K562 (cell line): ENCODE data around the gene SURF6. TPM values are rescaled to one million over a fixed set of nuclear protein-coding genes. Genes with fewer than 3 reads are reported as not detected.

Source experiments
- ATAC-seq: fragments of 200-7000 bp; cut with Tn5 transposase; 3 replicates; pipeline ENCODE4 v1.9.1; 2020; ENCODE audit warnings: moderate library complexity
- BruUV-seq: library from RNA; stranded (reverse); fragments of 400-500 nt; replicated peaks from 2 replicates; lab custom pipeline; 2021; lab: Mats Ljungman, UMichigan
- CTCF ChIA-PET: fragments of 300-600 bp; formaldehyde crosslinking; extraction: SDS; loops from one replicate; lab custom pipeline; 2021; ENCODE audit warnings: low intra/inter-chr PET ratio; lab: Yijun Ruan, JAX
- POLR2A ChIA-PET: fragments of 300-600, 350-650 bp; sonication (Branson Sonifier 250); formaldehyde crosslinking; extraction: SDS; loops from one replicate; lab custom pipeline; 2021; ENCODE audit warnings: antibody characterized with exemption, inconsistent platforms; lab: Yijun Ruan, JAX
- DNase-seq, 4 experiments: peaks; one replicate each; pipeline versions ENCODE4 v3.0.0 to v3.0.0-alpha.2; 2011 to 2018; ENCODE audit warnings: low spot score in 3 of 4, mixed read lengths in 3 of 4; ENCODE audit errors: extremely low read depth in 1 of 4
- FAIRE-seq: peaks from 2 replicates; lab custom pipeline; 2011; peaks lifted over from hg19 to GRCh38; lab: Jason Lieb, UNC
- H2AFZ ChIP-seq: 2 replicates; pipeline ENCODE4 v1.6.0; 2011; ENCODE audit warnings: low read depth, low read length, control low read depth, inconsistent platforms
- H3K27ac ChIP-seq: fragments of 200-600 bp; 3 replicates; pipeline ENCODE4 v1.8.0; 2011; ENCODE audit warnings: low read depth, mild to moderate bottlenecking, control low read depth, inconsistent platforms, low read length, moderate library complexity, mixed read lengths; ENCODE audit errors: extremely low read depth
- H3K27me3 ChIP-seq, 2 experiments: fragments of 300-600 bp in 1 of 2; 2 replicates in 1 of 2; 3 replicates in 1 of 2; pipeline versions ENCODE4 v1.6.0 to v1.8.0; 2011; ENCODE audit warnings: inconsistent platforms in 2 of 2, low read length in 2 of 2, mild to moderate bottlenecking in 1 of 2, mixed read lengths in 1 of 2, moderate library complexity in 1 of 2; ENCODE audit not compliant: control insufficient read depth in 2 of 2, insufficient read depth in 2 of 2
- H3K36me3 ChIP-seq: fragments of 300-600 bp; 3 replicates; pipeline ENCODE4 v1.8.0; 2011; ENCODE audit warnings: mild to moderate bottlenecking, low read length, inconsistent platforms; ENCODE audit not compliant: control insufficient read depth, insufficient read depth
- H3K4me1 ChIP-seq, 2 experiments: fragments of 200-600 bp in 1 of 2; replicated peaks in 1 of 2; 2 replicates in 1 of 2; 3 replicates in 1 of 2; pipeline versions ENCODE4 v1.5.1 to v1.8.0; 2011; ENCODE audit warnings: inconsistent platforms in 2 of 2, low read length in 2 of 2, mild to moderate bottlenecking in 1 of 2, mixed read lengths in 1 of 2, moderate library complexity in 1 of 2; ENCODE audit not compliant: control insufficient read depth in 2 of 2, insufficient read depth in 2 of 2
- H3K4me2 ChIP-seq: 2 replicates; pipeline ENCODE4 v1.6.1; 2011; ENCODE audit warnings: low read length, control low read depth, inconsistent platforms, mixed read lengths; ENCODE audit not compliant: insufficient read depth
- H3K4me3 ChIP-seq: fragments of 200-600 bp; sonication (generic), shearing (Covaris generic); 2 replicates; pipeline ENCODE4 v1.5.1; 2016; ENCODE audit warnings: control low read depth, inconsistent platforms
- H3K79me2 ChIP-seq: fragments of 200-600 bp; 3 replicates; pipeline ENCODE4 v1.8.0; 2011; ENCODE audit warnings: low read length, inconsistent platforms; ENCODE audit not compliant: control insufficient read depth, insufficient read depth
- H3K9ac ChIP-seq, 2 experiments: 2 replicates each; pipeline versions ENCODE4 v1.6.0 to v1.6.1; 2011; ENCODE audit warnings: low read depth in 2 of 2, low read length in 2 of 2, control low read depth in 1 of 2, inconsistent platforms in 1 of 2, mild to moderate bottlenecking in 1 of 2, mixed read lengths in 1 of 2; ENCODE audit not compliant: insufficient read depth in 1 of 2
- H3K9me1 ChIP-seq: one replicate; pipeline ENCODE4 v1.6.0; 2011; ENCODE audit warnings: inconsistent platforms, mild to moderate bottlenecking, low read length, moderate library complexity; ENCODE audit not compliant: control insufficient read depth, insufficient read depth
- H3K9me3 ChIP-seq: replicated peaks from 2 replicates; pipeline ENCODE4 v1.5.1; 2011; ENCODE audit warnings: low read depth, low read length, inconsistent platforms; ENCODE audit not compliant: control insufficient read depth, insufficient read depth
- H4K20me1 ChIP-seq: replicated peaks from 2 replicates; pipeline ENCODE4 v1.6.1; 2011; ENCODE audit warnings: low read length, inconsistent platforms, mixed read lengths; ENCODE audit not compliant: control insufficient read depth, insufficient read depth
- ARID3A ChIP-seq: IDR thresholded peaks from 2 replicates; pipeline ENCODE4 v1.6.1; 2012; ENCODE audit warnings: low read depth, low read length, improper control_type of control experiment, borderline replicate concordance
- ATF1 ChIP-seq, 2 experiments: fragments of 450-650 bp in 1 of 2; IDR thresholded peaks; 2 replicates each; pipeline ENCODE4 v1.6.1; 2016; ENCODE audit warnings: missing compliant biosample characterization in 1 of 2, missing genetic modification characterization in 1 of 2
- CC2D1A ChIP-seq: fragments of 450-650 bp; IDR thresholded peaks from 2 replicates; pipeline ENCODE4 v1.6.1; 2017; ENCODE audit warnings: mild to moderate bottlenecking
- CHCHD3 ChIP-seq: fragments of 250-450 bp; sonication (Bioruptor Pico); IDR thresholded peaks from 2 replicates; pipeline ENCODE4 v2.1.2; 2022; ENCODE audit warnings: mild to moderate bottlenecking
- E2F6 ChIP-seq, 2 experiments: IDR thresholded peaks; 2 replicates each; pipeline ENCODE4 v1.6.1; 2011; ENCODE audit warnings: borderline replicate concordance in 1 of 2, control low read depth in 1 of 2, low read depth in 1 of 2, low read length in 1 of 2, mild to moderate bottlenecking in 1 of 2, mixed read lengths in 1 of 2, moderate library complexity in 1 of 2; ENCODE audit not compliant: insufficient read depth in 1 of 2, insufficient read length in 1 of 2, poor library complexity in 1 of 2, severe bottlenecking in 1 of 2; ENCODE audit errors: extremely low read depth in 1 of 2
- FOXK2 ChIP-seq, 2 experiments: fragments of 450-650 bp; IDR thresholded peaks in 1 of 2; conservative IDR thresholded peaks in 1 of 2; 2 replicates each; pipeline ENCODE4 v1.6.1; 2016; ENCODE audit warnings: low read depth in 2 of 2, mild to moderate bottlenecking in 1 of 2
- LEF1 ChIP-seq: fragments of 450-650 bp; IDR thresholded peaks from 2 replicates; pipeline ENCODE4 v1.6.1; 2016; ENCODE audit warnings: mild to moderate bottlenecking
- NBN ChIP-seq: fragments of 450-650 bp; IDR thresholded peaks from 2 replicates; pipeline ENCODE4 v1.6.1; 2016; ENCODE audit warnings: low read depth, mild to moderate bottlenecking
- TFAP4 ChIP-seq: sonication (generic); formaldehyde crosslinking; IDR thresholded peaks from 2 replicates; pipeline ENCODE4 v1.8.0; 2022; ENCODE audit warnings: missing genetic modification reagents, mild to moderate bottlenecking, moderate library complexity, borderline replicate concordance
- ZNF23 ChIP-seq: fragments of 250-450 bp; sonication (Bioruptor Pico); IDR thresholded peaks from 2 replicates; pipeline ENCODE4 v1.4.0; 2020; ENCODE audit warnings: mild to moderate bottlenecking
- ZNF518B ChIP-seq: fragments of 250-450 bp; sonication (Bioruptor Pico); IDR thresholded peaks from 2 replicates; pipeline ENCODE4 v1.5.0; 2021; ENCODE audit warnings: mild to moderate bottlenecking, moderate library complexity
- WGBS: fragments of 100-300 bp; shearing (Covaris generic); methylation state at CpG from one replicate; pipeline ENCODE4 v1.1.6; 2016; ENCODE audit warnings: low coverage, mixed read lengths; ENCODE audit not compliant: insufficient coverage; ENCODE audit errors: missing lambda C conversion rate; 5-methylcytosine and 5-hydroxymethylcytosine counted together
- in situ Hi-C: fragments of 300-500 bp; cut with MboI; formaldehyde crosslinking; loops from 4 replicates; pipeline ENCODE4 v1.15.0; 2018; ENCODE audit warnings: inconsistent platforms, mixed read lengths
- intact Hi-C: fragments of 100-400 bp; cut with micrococcal nuclease; formaldehyde crosslinking; loops from 2 replicates; pipeline ENCODE4 v1.14.2; 2022
- polyA plus RNA-seq, 8 experiments: library from polyadenylated mRNA; depleted of rRNA in 4 of 8; stranded (reverse) in 5 of 8; unstranded in 3 of 8; fragments of >200 nt; fragmentation: Nextera tagmentation in 2 of 8; fragmentation: Illumina TruSeq in 1 of 8; extraction: Ambion mirVana in 2 of 8; extraction: Trizol in 1 of 8; gene quantifications; 2 replicates each; pipeline versions ENCODE4 v1.2.1 to v1.2.3, GENCODE V29; 2011 to 2014; ENCODE audit warnings: inconsistent platforms in 1 of 8, missing spikeins in 1 of 8
- total RNA-seq, 7 experiments: library from RNA; depleted of rRNA in 6 of 7; stranded (reverse); fragments of >200 nt in 6 of 7; fragmentation: Illumina TruSeq in 2 of 7; extraction: Trizol in 2 of 7; gene quantifications; 2 replicates each; pipeline versions ENCODE4 v1.2.1 to v1.2.3, GENCODE V29; 2011 to 2021; ENCODE audit warnings: low replicate concordance in 1 of 7

SURF6 gene
- total and polyA plus RNA-seq, 9 of the 15 experiments (the other 6 are each of a cell fraction or from before 2014, with no cell fraction given) = 1.4 to 68.3 (median 14.7) TPM

GRCh38 chr9:133382507-133383141, 46.6 kb upstream of the SURF6 start (continued):
- TF ChIP-seq ARID3A (no peak), LEF1 (no peak)

GRCh38 chr9:133380734-133381133, 44.7 kb upstream of the SURF6 start:
- FAIRE-seq = no peak
- intact Hi-C loops (no loop called here), in situ Hi-C loops (no loop called here)
- 26% methylated on average over 4 of the region's 4 CpGs for WGBS
- peaks cover 11 to 31% of the 10 kb centered on the region in 2 experiments; a peak in 4 of 5 replicates for H3K4me1 ChIP-seq
- no peaks in the 10 kb centered on the region for H3K9me1 ChIP-seq
- no peaks in the 10 kb centered on the region for H3K36me3 ChIP-seq
- no TSS peak for BruUV-seq
- H3K27me3 ChIP-seq = peaks cover 0 to 7% of the 10 kb centered on the region in 2 experiments; a peak in 2 of 5 replicates
- ATAC-seq = no peak
- POLR2A ChIA-PET = interaction anchor here (0.5 to 0.6 kb wide), 2 partner anchors 25 to 319 kb away, joined by 3 read pairs; partner anchors contain the start of gene CEL
- DNase-seq = no peak
- no peak overlapping the region for H2AFZ ChIP-seq
- no peak overlapping the region for H3K4me2 ChIP-seq
- H4K20me1 ChIP-seq = no peaks in the 10 kb centered on the region
- H3K79me2 ChIP-seq = peaks cover 9% of the 10 kb centered on the region; the same call in 2 of the 3 replicates
- H3K4me3 ChIP-seq = no peak overlapping the region
- no peak overlapping the region for H3K9ac ChIP-seq
- H3K9me3 ChIP-seq = peaks cover 5% of the 10 kb centered on the region
- CTCF ChIA-PET = no interaction called here
- no peak overlapping the region for H3K27ac ChIP-seq
- TF ChIP-seq ZNF23 (CRISPR knock-in tag) (no peak), NBN (no peak), ZNF518B (CRISPR knock-in tag) (no peak), ATF1 (CRISPR knock-in tag; IDR thresholded peaks at IDR 0.05) (no peak), ATF1 (tag; IDR thresholded peaks at IDR 0.05) (no peak), E2F6 (IDR thresholded peaks at IDR 0.05; ENCODE audit: borderline replicate concordance in 1 of 2, extremely low read depth in 1 of 2, insufficient read depth in 1 of 2, insufficient read length in 1 of 2, low read depth in 1 of 2, low read length in 1 of 2, poor library complexity in 1 of 2, severe bottlenecking in 1 of 2) (no peak), FOXK2 (conservative IDR thresholded peaks at IDR 0.05 in 1 of 2, IDR thresholded peaks at IDR 0.05 in 1 of 2; ENCODE audit: low read depth in 2 of 2) (no peak), CC2D1A (no peak), CHCHD3 (no peak), TFAP4 (CRISPR knock-in tag) (no peak)
